SH-SY5Y (cell line): Measurements from ENCODE around the gene CDC42SE2.

Experiments
- GATA2 ChIP-seq: IDR thresholded peaks from 2 replicates; pipeline ENCODE4 v1.6.1; 2011; ENCODE audit warnings: mild to moderate bottlenecking, low read depth, low read length
- GATA3 ChIP-seq: IDR thresholded peaks from 2 replicates; pipeline ENCODE4 v1.6.1; 2011; ENCODE audit warnings: low read depth, mild to moderate bottlenecking, low read length, moderate library complexity

The CDC42SE2 gene

GRCh38 chr5:131396630-131397273 is 132.9 kb downstream of the CDC42SE2 start:
- TF ChIP-seq GATA2, result no peak
- no peak for TF ChIP-seq GATA3

GRCh38 chr5:131400585-131400984 is 136.7 kb downstream of the CDC42SE2 start:
- TF ChIP-seq GATA2 (no peak), GATA3 (no peak)

- TF ChIP-seq GATA2, result no peak
- TF ChIP-seq GATA3, result no peak
Measured at GRCh38 chr5:131405674-131406073, 141.8 kb downstream of the CDC42SE2 start.

- no peak for TF ChIP-seq GATA3
- TF ChIP-seq GATA2, result no peak
Measured at GRCh38 chr5:131406076-131406475, 142.2 kb downstream of the CDC42SE2 start.

- TF ChIP-seq GATA2, result no peak
- TF ChIP-seq GATA3, result no peak
Measured at GRCh38 chr5:131406975-131407638, 143.3 kb downstream of the CDC42SE2 start.

- no peak for TF ChIP-seq GATA2
- no peak for TF ChIP-seq GATA3
Measured at GRCh38 chr5:131413605-131414559, 150.0 kb downstream of the CDC42SE2 start.

GRCh38 chr5:131416729-131417128 is 152.9 kb downstream of the CDC42SE2 start:
- no peak for TF ChIP-seq GATA3
- no peak for TF ChIP-seq GATA2

- TF ChIP-seq GATA3 (no peak), GATA2 (no peak)
Measured at GRCh38 chr5:131417240-131417869, 153.5 kb downstream of the CDC42SE2 start.

GRCh38 chr5:131418846-131419245 is 155.0 kb downstream of the CDC42SE2 start:
- TF ChIP-seq GATA3, result no peak
- no peak for TF ChIP-seq GATA2

GRCh38 chr5:131419877-131420276 is 156.0 kb downstream of the CDC42SE2 start:
- TF ChIP-seq GATA2 (no peak), GATA3 (no peak)

GRCh38 chr5:131423056-131423455 is 159.2 kb downstream of the CDC42SE2 start:
- TF ChIP-seq GATA2, result no peak
- no peak for TF ChIP-seq GATA3

- TF ChIP-seq GATA3, result no peak
- no peak for TF ChIP-seq GATA2
Measured at GRCh38 chr5:131426011-131426410, 162.2 kb downstream of the CDC42SE2 start.

- no peak for TF ChIP-seq GATA3
- TF ChIP-seq GATA2, result no peak
Measured at GRCh38 chr5:131430794-131431193, 166.9 kb downstream of the CDC42SE2 start.

- TF ChIP-seq GATA2 (no peak), GATA3 (no peak)
Measured at GRCh38 chr5:131431794-131432193, 167.9 kb downstream of the CDC42SE2 start.
